Measurements from ENCODE around the gene TACC2. TPM values are rescaled to one million over a fixed set of nuclear protein-coding genes. Genes with fewer than 3 reads are reported as not detected.
A peak's percentile ranks its signal among the peaks of the same experiment; 100 is the strongest.

Gene TACC2
- total RNA-seq, 1 donor from 2014 or later: 13.4 TPM

- Histone ChIP-seq H3K36me3 (ENCODE audit: control insufficient read depth, insufficient read depth, low read length) (no peaks in the 10 kb centered on the region), H3K27me3 (ENCODE audit: control insufficient read depth, insufficient read depth, low read length) (no peaks in the 10 kb centered on the region), H3K4me3 (ENCODE audit: low read depth, low read length) (no peak overlapping the region)
- no peak for TF ChIP-seq CTCF (IDR thresholded peaks at IDR 0.05; ENCODE audit: insufficient read depth, low read length, severe bottlenecking)
- no peak for DNase-seq (ENCODE audit: low read depth)
- FAIRE-seq: peak; percentile 43
Observed at GRCh38 chr10:122277526-122278136, 288.7 kb downstream of the TACC2 start.

GRCh38 chr10:122279725-122280141 lies 290.8 kb downstream of the TACC2 start:
- FAIRE-seq (no peak), DNase-seq (ENCODE audit: low read depth) (peak; percentile 68)
- TF ChIP-seq CTCF (IDR thresholded peaks at IDR 0.05; ENCODE audit: insufficient read depth, low read length, severe bottlenecking): peak; percentile 82
- Histone ChIP-seq H3K36me3 (ENCODE audit: control insufficient read depth, insufficient read depth, low read length) (no peaks in the 10 kb centered on the region), H3K27me3 (ENCODE audit: control insufficient read depth, insufficient read depth, low read length) (no peaks in the 10 kb centered on the region), H3K4me3 (ENCODE audit: low read depth, low read length) (no peak overlapping the region)

GRCh38 chr10:122280156-122280555 lies 291.2 kb downstream of the TACC2 start:
- Histone ChIP-seq H3K36me3 (ENCODE audit: control insufficient read depth, insufficient read depth, low read length) (no peaks in the 10 kb centered on the region), H3K27me3 (ENCODE audit: control insufficient read depth, insufficient read depth, low read length) (no peaks in the 10 kb centered on the region), H3K4me3 (ENCODE audit: low read depth, low read length) (no peak overlapping the region)
- FAIRE-seq: no peak
- no peak for TF ChIP-seq CTCF (IDR thresholded peaks at IDR 0.05; ENCODE audit: insufficient read depth, low read length, severe bottlenecking)
- no peak for DNase-seq (ENCODE audit: low read depth)

- no peak for TF ChIP-seq CTCF (IDR thresholded peaks at IDR 0.05; ENCODE audit: insufficient read depth, low read length, severe bottlenecking)
- Histone ChIP-seq H3K4me3 (ENCODE audit: low read depth, low read length) (no peak overlapping the region), H3K36me3 (ENCODE audit: control insufficient read depth, insufficient read depth, low read length) (no peaks in the 10 kb centered on the region), H3K27me3 (ENCODE audit: control insufficient read depth, insufficient read depth, low read length) (no peaks in the 10 kb centered on the region)
- DNase-seq (ENCODE audit: low read depth) (no peak), FAIRE-seq (no peak)
Observed at GRCh38 chr10:122281018-122281626, 292.2 kb downstream of the TACC2 start.

- Histone ChIP-seq H3K4me3 (ENCODE audit: low read depth, low read length) (no peak overlapping the region), H3K36me3 (ENCODE audit: control insufficient read depth, insufficient read depth, low read length) (no peaks in the 10 kb centered on the region), H3K27me3 (ENCODE audit: control insufficient read depth, insufficient read depth, low read length) (no peaks in the 10 kb centered on the region)
- no peak for FAIRE-seq
- no peak for DNase-seq (ENCODE audit: low read depth)
- no peak for TF ChIP-seq CTCF (IDR thresholded peaks at IDR 0.05; ENCODE audit: insufficient read depth, low read length, severe bottlenecking)
Observed at GRCh38 chr10:122281751-122282150, 292.8 kb downstream of the TACC2 start.
